Endothelial cell of umbilical vein (primary cell): ENCODE measurements around the gene PPP1R18. TPM values are rescaled to one million over a fixed set of nuclear protein-coding genes. Genes with fewer than 3 reads are reported as not detected.

Experiments
- BruUV-seq: library from RNA; stranded (reverse); fragments of 400-500 nt; replicated peaks from 2 replicates; lab custom pipeline; 2021; lab: Mats Ljungman, UMichigan
- CTCF ChIA-PET: fragments of 300-600, 350-600 bp; sonication (Branson Sonifier 250); formaldehyde crosslinking; loops from one replicate; lab custom pipeline; 2021; ENCODE audit warnings: antibody characterized with exemption, inconsistent platforms; lab: Charles Lee
- POLR2A ChIA-PET: fragments of 300-600, 350-600 bp; sonication (Branson Sonifier 250); formaldehyde crosslinking; loops from one replicate; lab custom pipeline; 2021; ENCODE audit warnings: antibody characterized with exemption, inconsistent platforms; lab: Charles Lee
- DNase-seq: peaks from one replicate; pipeline ENCODE4 v3.0.0-alpha.2; 2011; ENCODE audit warnings: low read depth, low spot score
- FAIRE-seq: peaks from 2 replicates; lab custom pipeline; 2011; peaks lifted over from hg19 to GRCh38; lab: Jason Lieb, UNC
- H2AFZ ChIP-seq: 2 replicates; pipeline ENCODE4 v1.6.0; 2012; ENCODE audit warnings: low read depth, low read length, control low read depth, inconsistent platforms
- H3K27ac ChIP-seq: 2 replicates; pipeline ENCODE4 v1.5.1; 2011; ENCODE audit warnings: low read depth, mild to moderate bottlenecking, control low read depth, low read length, moderate library complexity; ENCODE audit not compliant: insufficient read depth
- H3K27me3 ChIP-seq, 2 experiments: 2 replicates each; pipeline versions ENCODE4 v1.6.0 to v1.6.1; 2011; ENCODE audit warnings: low read length in 2 of 2, mixed read lengths in 1 of 2; ENCODE audit not compliant: control insufficient read depth in 2 of 2, insufficient read depth in 2 of 2
- H3K36me3 ChIP-seq, 2 experiments: 2 replicates in 1 of 2; 3 replicates in 1 of 2; pipeline ENCODE4 v1.5.1; 2011; ENCODE audit warnings: low read length in 2 of 2, mild to moderate bottlenecking in 1 of 2, moderate library complexity in 1 of 2; ENCODE audit not compliant: control insufficient read depth in 2 of 2, insufficient read depth in 2 of 2; ENCODE audit errors: extremely low read depth in 1 of 2
- H3K4me1 ChIP-seq: 3 replicates; pipeline ENCODE4 v1.5.1; 2011; ENCODE audit warnings: mild to moderate bottlenecking, low read length; ENCODE audit not compliant: control insufficient read depth, insufficient read depth; ENCODE audit errors: extremely low read depth
- H3K4me2 ChIP-seq: 2 replicates; pipeline ENCODE4 v1.6.1; 2011; ENCODE audit warnings: low read length, control low read depth, mixed read lengths; ENCODE audit not compliant: insufficient read depth
- H3K4me3 ChIP-seq, 3 experiments: fragments of 200-600 bp in 1 of 3; sonication (generic), shearing (Covaris generic) in 1 of 3; replicated peaks in 1 of 3; 2 replicates each; pipeline ENCODE4 v1.5.1; 2011 to 2016; ENCODE audit warnings: control low read depth in 3 of 3, low read length in 3 of 3, mild to moderate bottlenecking in 2 of 3, inconsistent platforms in 1 of 3, low read depth in 1 of 3, moderate library complexity in 1 of 3; ENCODE audit not compliant: insufficient read depth in 1 of 3
- H3K79me2 ChIP-seq: 2 replicates; pipeline ENCODE4 v1.6.0; 2012; ENCODE audit warnings: low read length, inconsistent platforms; ENCODE audit not compliant: control insufficient read depth, insufficient read depth
- H3K9ac ChIP-seq: replicated peaks from 2 replicates; pipeline ENCODE3; 2011; ENCODE audit warnings: low read length, control low read depth; ENCODE audit not compliant: insufficient read depth; ENCODE audit errors: extremely low read depth
- H3K9me1 ChIP-seq: replicated peaks from 3 replicates; pipeline ENCODE4 v1.6.0; 2011; ENCODE audit warnings: mild to moderate bottlenecking, low read length; ENCODE audit not compliant: control insufficient read depth, insufficient read depth; ENCODE audit errors: extremely low read depth
- H3K9me3 ChIP-seq: replicated peaks from 2 replicates; pipeline ENCODE4 v1.5.1; 2012; ENCODE audit warnings: low read length, inconsistent platforms; ENCODE audit not compliant: control insufficient read depth, insufficient read depth
- H4K20me1 ChIP-seq: replicated peaks from 2 replicates; pipeline ENCODE3; 2011; ENCODE audit warnings: mild to moderate bottlenecking, low read length; ENCODE audit not compliant: control insufficient read depth, insufficient read depth; ENCODE audit errors: extremely low read depth
- CTCF ChIP-seq, 2 donors: IDR thresholded peaks; 1 replicate in 1 of 2; 2 replicates in 1 of 2; pipeline ENCODE4 v1.5.1; 2011; ENCODE audit warnings: low read length in 2 of 2, mild to moderate bottlenecking in 2 of 2, moderate library complexity in 2 of 2, control low read depth in 1 of 2, inconsistent platforms in 1 of 2, low read depth in 1 of 2; ENCODE audit not compliant: insufficient read depth in 1 of 2; ENCODE audit errors: extremely low read depth in 1 of 2
- EZH2 ChIP-seq: IDR thresholded peaks from 2 replicates; pipeline ENCODE4 v1.6.1; 2012; ENCODE audit warnings: borderline replicate concordance, low read depth, mild to moderate bottlenecking, moderate library complexity, low read length, inconsistent platforms; ENCODE audit not compliant: severe bottlenecking
- FOS ChIP-seq: IDR thresholded peaks from 2 replicates; pipeline ENCODE4 v1.6.1; 2011; ENCODE audit warnings: mild to moderate bottlenecking, low read length, moderate library complexity, borderline replicate concordance; ENCODE audit not compliant: insufficient read depth
- GATA2 ChIP-seq: IDR thresholded peaks from 2 replicates; pipeline ENCODE4 v1.7.0; 2011; ENCODE audit warnings: low read depth, mild to moderate bottlenecking, moderate library complexity, mixed read lengths, low read length; ENCODE audit not compliant: insufficient read length, insufficient read depth
- JUN ChIP-seq: IDR thresholded peaks from 2 replicates; pipeline ENCODE4 v1.6.1; 2011; ENCODE audit warnings: borderline replicate concordance, low read depth; ENCODE audit not compliant: insufficient read length, insufficient read depth
- MAX ChIP-seq: IDR thresholded peaks from 2 replicates; pipeline ENCODE4 v1.6.1; 2011; ENCODE audit not compliant: insufficient read depth, insufficient read length
- MYC ChIP-seq: IDR thresholded peaks from one replicate; pipeline ENCODE4 v1.6.1; 2011; ENCODE audit warnings: mild to moderate bottlenecking, low read depth, low read length
- POLR2A ChIP-seq: IDR thresholded peaks from 2 replicates; pipeline ENCODE4 v1.6.1; 2012; ENCODE audit warnings: low read depth, mild to moderate bottlenecking, control low read depth, low read length
- POLR2AphosphoS5 ChIP-seq: IDR thresholded peaks from 2 replicates; pipeline ENCODE4 v1.6.1; 2012; ENCODE audit warnings: low read depth, mild to moderate bottlenecking, control low read depth, low read length, moderate library complexity; ENCODE audit not compliant: insufficient read depth
- dilution Hi-C: fragments of 300-500 bp; cut with MboI; formaldehyde crosslinking; loops from one replicate; pipeline ENCODE4 v1.15.0; 2019; ENCODE audit warnings: low sequenced_read_pairs; ENCODE audit not compliant: extremely low pct_ligation_motif_present
- intact Hi-C: fragments of 100-400 bp; cut with micrococcal nuclease; formaldehyde crosslinking; loops from one replicate; pipeline ENCODE4 v1.10.0; 2022
- polyA plus RNA-seq, 4 experiments: library from polyadenylated mRNA; depleted of rRNA in 3 of 4; stranded (reverse) in 3 of 4; unstranded in 1 of 4; fragments of >200 nt; gene quantifications; 2 replicates each; pipeline versions ENCODE4 v1.2.1 to v1.2.3, GENCODE V29; 2011 to 2012; ENCODE audit warnings: missing spikeins in 1 of 4
- total RNA-seq: library from RNA; stranded (reverse); gene quantifications from 2 replicates; pipeline ENCODE4 v1.2.3, GENCODE V29; 2021

PPP1R18 gene
- total and polyA plus RNA-seq, 2 donors (not counting 3 experiments of a cell fraction or from before 2014, with no cell fraction given), result 136 to 173 TPM

GRCh38 chr6:30679765-30680535, 6.5 kb downstream of the PPP1R18 start:
- intact Hi-C loops, result loop anchor here (1.0 to 2.0 kb wide), 4 partner anchors 7 to 197 kb away; no protein-coding TSS in a partner anchor
- Histone ChIP-seq H3K36me3 (peaks cover 13 to 19% of the 10 kb centered on the region in 2 experiments), H3K9me3 (no peaks in the 10 kb centered on the region), H3K9ac (peak overlapping the region; percentile 26), H3K9me1 (no peaks in the 10 kb centered on the region), H3K27ac (peak overlapping the region; percentile 16), H2AFZ (no peak overlapping the region), H3K79me2 (peaks cover 71% of the 10 kb centered on the region), H3K4me3 (peak overlapping the region in 2 of 3 experiments; percentile 7 to 27), H3K4me1 (peaks cover 32% of the 10 kb centered on the region), H4K20me1 (no peaks in the 10 kb centered on the region), H3K4me2 (peak overlapping the region; percentile 85), H3K27me3 (no peaks in the 10 kb centered on the region)
- BruUV-seq, result no TSS peak
- dilution Hi-C loops, result no loop called here
- DNase-seq (no peak), FAIRE-seq (peak; percentile 38)
- POLR2A ChIA-PET, result interaction anchor here (0.6 to 3.7 kb wide), 4 partner anchors 8 to 59 kb away, joined by 3 to 34 read pairs (median 8); no protein-coding TSS in a partner anchor
- TF ChIP-seq MAX, result no peak
- TF ChIP-seq POLR2AphosphoS5, result no peak
- TF ChIP-seq CTCF (IDR thresholded peaks at IDR 0.05; ENCODE audit: extremely low read depth in 1 of 2, insufficient read depth in 1 of 2, low read depth in 1 of 2, low read length in 2 of 2), result no peak
- no peak for TF ChIP-seq GATA2
- TF ChIP-seq MYC, result no peak
- no peak for TF ChIP-seq POLR2A
- TF ChIP-seq JUN, result no peak
- TF ChIP-seq FOS, result no peak
- TF ChIP-seq EZH2, result no peak
- CTCF ChIA-PET, result interaction anchor here (0.7 to 6.6 kb wide), 21 partner anchors 8 to 407 kb away, joined by 3 to 296 read pairs (median 11); partner anchors contain the start of genes DDR1, MDC1, NRM and TUBB
